GM12892 (cell line): ENCODE results near the gene ZNF668.

Source experiments
- POLR2A ChIP-seq: IDR thresholded peaks from 2 replicates; pipeline ENCODE4 v1.6.1; 2011; ENCODE audit warnings: low read depth, low read length, control low read depth
- POLR2AphosphoS5 ChIP-seq: IDR thresholded peaks from 2 replicates; pipeline ENCODE4 v1.6.1; 2011; ENCODE audit warnings: low read depth, low read length, control low read depth
- TAF1 ChIP-seq: IDR thresholded peaks from 2 replicates; pipeline ENCODE4 v1.6.1; 2011; ENCODE audit warnings: low read depth, mild to moderate bottlenecking, control low read depth, low read length, borderline replicate concordance

DNA sequence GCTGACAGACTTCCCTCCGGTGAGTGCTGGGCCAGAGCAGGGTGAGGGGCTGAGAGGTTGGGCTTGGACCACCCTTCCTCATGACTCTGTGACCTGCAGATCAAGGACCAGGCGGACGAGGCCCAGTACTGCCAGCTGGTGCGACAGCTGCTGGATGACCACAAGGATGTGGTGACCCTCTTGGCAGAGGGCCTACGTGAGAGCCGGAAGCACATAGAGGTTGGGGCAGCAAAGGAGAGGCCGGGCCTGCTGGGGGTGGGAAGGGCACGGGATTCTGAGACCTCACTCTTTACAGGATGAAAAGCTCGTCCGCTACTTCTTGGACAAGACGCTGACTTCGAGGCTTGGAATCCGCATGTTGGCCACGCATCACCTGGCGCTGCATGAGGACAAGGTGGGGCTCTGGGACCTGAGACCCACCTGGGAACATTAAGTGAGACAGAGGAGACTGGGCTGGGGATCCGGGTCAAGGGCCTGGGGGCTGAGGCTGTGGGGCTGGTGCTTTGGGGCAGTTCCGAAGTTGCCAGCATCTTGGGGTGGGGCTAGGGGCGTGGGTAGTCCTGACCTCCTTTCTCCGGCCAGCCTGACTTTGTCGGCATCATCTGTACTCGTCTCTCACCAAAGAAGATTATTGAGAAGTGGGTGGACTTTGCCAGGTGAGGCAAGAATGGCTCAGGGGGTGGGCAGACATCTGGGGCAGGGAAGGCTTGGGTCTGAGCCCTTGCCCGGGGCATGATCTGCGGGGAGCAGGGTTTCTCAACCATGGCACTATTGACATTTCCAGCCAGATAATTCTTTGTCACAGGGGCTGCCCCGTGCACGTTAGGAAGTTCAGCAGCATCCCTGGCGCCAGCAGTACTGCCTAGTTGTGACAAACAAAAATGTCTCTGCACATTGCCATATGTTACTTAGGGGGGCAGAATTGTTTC lies 36.3 kb upstream of the ZNF668 start:
- TF ChIP-seq POLR2A (no peak), TAF1 (no peak), POLR2AphosphoS5 (no peak)
